ENCODE measurements around the gene POLD2. TPM values are rescaled to one million over a fixed set of nuclear protein-coding genes. Genes with fewer than 3 reads are reported as not detected.
A peak's percentile ranks its signal among the peaks of the same experiment; 100 is the strongest.

POLD2 gene
- total RNA-seq, 1 donor from 2014 or later: 42.0 TPM

DNA sequence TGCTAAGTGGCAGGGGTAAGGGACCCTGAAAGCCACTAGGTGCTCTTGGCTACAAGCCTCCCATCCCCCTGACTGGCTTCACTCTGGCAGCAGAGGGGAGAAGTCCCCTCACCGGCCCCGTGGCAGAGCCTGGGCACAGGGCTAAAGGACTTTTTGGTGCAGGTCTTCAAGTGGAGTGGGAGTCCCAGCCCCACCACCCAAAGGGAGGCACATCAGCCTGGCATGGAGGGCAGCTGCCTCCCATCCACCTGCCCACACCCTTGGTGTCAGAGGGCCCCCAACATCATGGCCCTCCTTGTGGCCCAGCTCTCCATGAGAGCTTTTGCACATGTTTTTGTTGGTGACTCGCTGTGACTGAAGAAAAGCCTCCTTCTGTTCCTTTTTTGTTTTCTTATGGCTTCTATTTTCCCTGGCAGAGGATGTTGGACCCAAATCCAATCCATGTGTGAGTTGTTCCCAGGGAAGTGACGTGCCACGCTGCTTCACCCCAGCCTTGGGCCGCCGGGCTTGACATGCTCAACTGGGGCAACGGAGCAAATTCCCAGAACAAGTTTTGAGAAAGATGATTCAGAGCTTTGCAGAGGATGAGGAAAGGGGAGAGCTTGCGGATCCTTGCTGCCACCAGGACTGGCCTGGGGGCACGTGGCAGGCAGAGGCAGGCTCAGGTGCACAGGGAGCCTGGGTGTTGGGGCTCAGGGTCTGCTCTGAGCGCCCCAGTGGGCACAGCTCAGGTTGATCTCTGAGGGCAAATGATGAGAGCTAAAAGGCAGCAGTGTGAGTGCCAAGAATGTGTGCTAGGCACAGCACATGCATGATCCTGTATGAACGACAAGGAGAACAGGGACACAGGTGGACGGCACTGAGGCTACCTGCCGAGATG, 21.1 kb downstream of the POLD2 start:
- Histone ChIP-seq H3K4me3 (no peak overlapping the region), H3K27me3 (no peaks in the 10 kb centered on the region), H3K27ac (peak overlapping the region; percentile 98), H3K4me1 (peaks cover 52% of the 10 kb centered on the region), H3K36me3 (peaks cover 0 to 8% of the 10 kb centered on the region in 2 donors), H3K9me3 (no peaks in the 10 kb centered on the region)
- no peak for DNase-seq (ENCODE audit: extremely low spot score in 2 of 2)
- intact Hi-C loops (cut with DNase I): no loop called here
- peak in 1 of 2 donors; percentile 48 for TF ChIP-seq POLR2AphosphoS5 (IDR thresholded peaks at IDR 0.05; ENCODE audit: insufficient read depth in 1 of 2, low read depth in 1 of 2)
- no peak for TF ChIP-seq CTCF (IDR thresholded peaks at IDR 0.05)

GRCh38 chr7:44101303-44101965, 21.9 kb downstream of the POLD2 start:
- Histone ChIP-seq H3K36me3 (peaks cover 0 to under 1% of the 10 kb centered on the region in 2 donors), H3K27ac (peak overlapping the region; percentile 98), H3K27me3 (no peaks in the 10 kb centered on the region), H3K4me3 (no peak overlapping the region), H3K4me1 (peaks cover 45% of the 10 kb centered on the region), H3K9me3 (no peaks in the 10 kb centered on the region)
- intact Hi-C loops (cut with DNase I): no loop called here
- no peak for DNase-seq (ENCODE audit: extremely low spot score in 2 of 2)
- TF ChIP-seq POLR2AphosphoS5 (IDR thresholded peaks at IDR 0.05; ENCODE audit: insufficient read depth in 1 of 2, low read depth in 1 of 2) (no peak), POLR2A (IDR thresholded peaks at IDR 0.05) (no peak), CTCF (IDR thresholded peaks at IDR 0.05) (no peak)

- Histone ChIP-seq H3K4me1 (peaks cover 40% of the 10 kb centered on the region), H3K4me3 (no peak overlapping the region), H3K27ac (peak overlapping the region; percentile 98), H3K9me3 (no peaks in the 10 kb centered on the region), H3K36me3 (no peaks in the 10 kb centered on the region), H3K27me3 (no peaks in the 10 kb centered on the region)
- TF ChIP-seq CTCF (IDR thresholded peaks at IDR 0.05) (no peak), POLR2AphosphoS5 (IDR thresholded peaks at IDR 0.05; ENCODE audit: insufficient read depth in 1 of 2, low read depth in 1 of 2) (peak in 1 of 2 donors; percentile 62)
- DNase-seq (ENCODE audit: extremely low spot score in 2 of 2): no peak
- intact Hi-C loops (cut with DNase I): no loop called here
Measured at GRCh38 chr7:44100458-44101302, 22.7 kb downstream of the POLD2 start.

DNA sequence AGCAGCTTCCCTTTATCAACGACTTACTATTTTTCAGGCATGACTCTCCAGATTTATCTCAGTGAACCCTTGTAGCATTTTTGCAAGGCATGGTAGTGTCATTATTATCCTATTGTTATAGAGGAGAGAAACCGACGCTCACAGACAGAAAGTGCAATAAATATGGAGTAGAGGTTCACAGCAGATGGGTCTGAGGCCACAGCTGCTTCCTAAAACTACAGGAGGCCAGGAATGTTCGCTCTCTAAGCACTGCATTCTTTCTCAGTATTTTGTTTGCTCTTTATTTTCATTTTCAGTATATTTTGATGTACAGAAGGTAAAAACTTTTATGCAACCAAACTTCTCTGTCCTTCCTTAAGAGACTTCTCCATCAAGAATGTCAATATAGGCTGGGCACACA, 23.7 kb downstream of the POLD2 start:
- peaks cover 51% of the 10 kb centered on the region for H3K4me1 ChIP-seq
- H3K4me3 ChIP-seq: no peak overlapping the region
- no peak for TF ChIP-seq POLR2A (IDR thresholded peaks at IDR 0.05)
- TF ChIP-seq POLR2AphosphoS5 (IDR thresholded peaks at IDR 0.05; ENCODE audit: insufficient read depth in 1 of 2, low read depth in 1 of 2): no peak
- TF ChIP-seq CTCF (IDR thresholded peaks at IDR 0.05): no peak
- H3K9me3 ChIP-seq: no peaks in the 10 kb centered on the region
- peak overlapping the region; percentile 98 for H3K27ac ChIP-seq
- intact Hi-C loops (cut with DNase I): no loop called here
- no peaks in the 10 kb centered on the region for H3K36me3 ChIP-seq
- no peak for DNase-seq (ENCODE audit: extremely low spot score in 2 of 2)
- H3K27me3 ChIP-seq: no peaks in the 10 kb centered on the region
